GM19238 (cell line): ENCODE results near the gene TRAFD1.

ENCODE experiments used
- DNase-seq: peaks from one replicate; pipeline ENCODE4 v3.0.0; 2011; ENCODE audit warnings: low spot score; ENCODE audit not compliant: insufficient read length

The TRAFD1 gene

GRCh38 chr12:112198120-112198733 lies 72.9 kb downstream of the TRAFD1 start:
- DNase-seq, result peak; percentile 56

GRCh38 chr12:112199136-112199535 lies 73.8 kb downstream of the TRAFD1 start:
- DNase-seq, result no peak
